CD4-positive, alpha-beta T cell treated with Interferon gamma for 1 hour (primary cell): ENCODE results near the gene MATK.
"Not testable (repeated sequence)": the region's sequence is repeated elsewhere in the genome, so short reads cannot be mapped to it uniquely, and the experiment has no call there.

Experiments
- DNase-seq: peaks from one replicate; pipeline ENCODE4 v3.0.0-alpha.2; 2020

The MATK gene

DNA sequence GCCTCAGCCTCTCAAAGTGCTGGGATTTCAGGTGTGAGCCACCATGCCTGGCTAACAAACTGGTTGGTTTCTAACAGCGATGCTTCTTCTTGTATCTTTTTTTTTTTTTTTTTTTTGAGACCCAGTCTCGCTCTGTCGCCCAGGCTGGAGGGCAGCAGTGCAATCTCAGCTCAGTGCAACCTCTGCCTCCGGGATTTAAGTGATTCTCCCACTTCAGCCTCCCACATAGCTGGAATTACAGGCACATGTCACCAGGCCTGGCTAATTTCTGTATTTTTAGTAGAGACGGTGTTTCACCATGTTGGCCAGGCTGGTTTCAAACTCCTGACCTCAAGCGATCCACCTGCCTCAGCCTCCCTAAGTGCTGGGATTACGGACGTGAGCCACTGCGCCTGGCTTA lies 30.0 kb upstream of the MATK start:
- DNase-seq = not testable (repeated sequence)

DNA sequence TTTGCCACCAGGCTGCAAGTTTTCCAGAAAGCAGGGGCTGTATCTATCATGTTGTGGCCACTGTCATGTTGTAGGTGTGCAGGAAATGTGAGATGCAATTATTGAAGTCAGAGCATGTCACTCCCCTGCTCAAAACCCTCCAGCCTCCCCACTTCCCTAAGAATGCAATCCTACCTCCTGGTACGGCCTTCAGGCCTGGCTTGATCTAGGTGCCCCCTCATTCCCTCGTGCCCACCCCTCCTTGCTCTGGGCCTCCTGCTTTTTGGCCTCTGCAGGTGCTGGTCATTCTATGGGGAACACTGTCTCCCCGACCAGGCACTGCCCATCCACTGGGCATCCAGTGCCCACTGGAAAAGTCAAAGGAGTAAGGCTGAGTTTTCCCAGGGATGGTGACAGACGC lies 28.5 kb upstream of the MATK start:
- no peak for DNase-seq

DNA sequence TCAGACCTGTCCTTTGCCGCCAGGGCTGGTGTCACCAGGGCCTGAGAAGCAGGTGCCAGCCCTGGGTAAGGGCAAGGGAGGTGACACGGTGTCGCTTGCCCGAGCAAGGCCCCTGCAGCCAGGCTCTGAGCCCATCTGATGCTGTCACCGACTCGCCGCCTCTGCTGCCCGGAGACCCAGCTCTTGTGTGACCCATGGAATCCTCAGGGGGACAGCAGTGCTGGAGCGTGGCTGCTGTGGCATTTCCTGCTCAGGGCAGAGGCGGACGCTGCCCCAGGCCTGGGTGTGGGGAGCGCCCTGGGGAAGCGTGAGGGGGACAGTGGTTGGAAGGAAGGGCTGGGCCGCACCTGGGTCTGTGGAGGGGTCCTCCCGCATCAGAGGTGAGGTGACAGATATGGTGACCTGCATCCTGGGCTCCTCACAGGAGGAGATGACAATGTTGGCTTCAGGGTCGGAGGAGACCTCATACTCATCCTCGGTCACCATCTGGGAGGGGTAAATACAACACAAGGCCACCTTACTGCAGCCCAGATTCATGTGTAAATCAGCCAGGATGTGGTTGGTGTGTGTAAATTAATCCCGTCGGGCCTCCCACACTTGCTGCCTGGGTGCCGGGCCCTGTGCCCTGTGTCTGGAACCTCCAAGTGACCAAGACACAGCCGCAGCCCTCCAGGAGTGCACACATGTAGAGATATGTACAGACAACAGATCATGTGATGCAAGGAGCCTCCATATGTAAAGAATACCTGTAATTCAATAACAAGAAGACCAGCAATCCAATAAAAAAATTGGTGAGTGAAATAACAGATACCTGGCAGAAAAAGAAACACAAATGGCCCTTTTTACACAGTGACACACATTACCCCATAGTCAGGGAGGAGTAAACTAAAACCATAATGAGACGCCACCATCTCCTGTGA lies 27.6 kb upstream of the MATK start:
- no peak for DNase-seq

DNA sequence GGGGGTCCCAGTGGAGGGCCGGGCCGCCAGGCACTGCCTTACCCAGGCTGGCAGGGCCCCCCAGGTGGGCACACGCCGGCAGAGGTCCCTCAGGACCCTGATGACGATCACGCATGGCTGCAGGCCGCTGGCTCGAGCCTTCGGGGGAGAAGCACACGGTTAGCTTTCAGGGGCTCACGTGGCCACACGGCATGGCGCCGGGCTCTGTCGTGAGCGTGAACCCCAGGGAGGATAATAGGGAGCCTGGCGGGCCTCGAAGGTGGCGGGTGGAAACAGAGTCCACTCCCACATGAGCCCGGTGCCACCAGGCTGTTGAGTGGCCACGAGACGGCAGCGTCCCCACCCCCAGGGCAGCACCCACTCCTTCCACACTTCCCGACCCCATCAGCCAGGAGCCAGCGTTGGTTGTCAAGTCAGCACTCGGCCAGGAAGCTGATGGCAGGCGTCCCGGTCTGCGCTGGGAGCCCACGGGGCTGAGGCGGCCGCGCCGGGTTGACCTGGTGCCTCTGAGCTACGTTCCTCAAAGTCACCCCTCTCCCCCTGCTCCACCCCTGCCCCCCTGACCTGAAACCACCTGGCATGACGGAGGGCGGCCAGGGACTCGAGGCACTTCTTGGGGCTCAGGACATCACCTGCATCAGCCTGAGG lies 24.7 kb upstream of the MATK start:
- DNase-seq = no peak

DNA sequence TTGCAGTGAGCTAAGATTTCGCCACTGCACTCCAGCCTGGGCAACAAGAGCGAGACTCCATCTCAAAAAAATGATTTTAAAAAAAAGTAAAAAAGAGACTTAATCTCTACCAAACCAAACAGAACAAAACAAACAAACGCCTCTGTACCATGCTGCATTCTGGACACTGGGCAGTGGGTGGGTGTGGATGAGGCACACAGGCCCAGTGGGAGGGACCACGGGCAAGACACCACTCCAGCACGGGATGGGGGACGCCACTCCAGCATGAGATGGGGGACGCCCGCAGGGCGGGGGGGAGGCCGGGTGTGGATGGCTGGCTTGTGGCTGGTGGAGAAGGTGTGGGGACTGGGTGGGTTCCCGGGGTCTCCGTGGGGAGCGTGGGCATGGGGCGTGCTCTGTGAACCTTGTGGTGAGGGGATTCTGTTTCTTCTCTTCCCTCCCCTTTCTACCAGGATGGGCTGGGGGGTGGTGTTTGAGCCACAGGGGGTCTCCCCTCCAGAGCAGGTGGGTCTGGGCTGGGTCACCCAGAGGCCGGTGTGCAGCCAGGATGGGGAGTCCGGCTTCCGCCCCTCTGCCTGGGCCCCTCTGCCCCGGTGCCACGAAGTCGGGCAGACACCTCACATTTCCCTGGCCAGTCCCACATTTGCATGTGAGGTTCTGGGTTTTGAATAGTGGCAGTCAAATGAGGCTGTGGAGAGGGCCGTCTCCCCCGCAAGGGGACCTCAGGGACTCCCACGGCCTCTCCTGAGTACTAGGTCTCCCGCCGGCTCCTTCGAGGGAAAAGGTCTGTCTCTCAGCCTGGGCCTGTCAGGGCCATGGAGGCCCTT lies 23.9 kb upstream of the MATK start:
- peak; percentile 37 for DNase-seq

DNA sequence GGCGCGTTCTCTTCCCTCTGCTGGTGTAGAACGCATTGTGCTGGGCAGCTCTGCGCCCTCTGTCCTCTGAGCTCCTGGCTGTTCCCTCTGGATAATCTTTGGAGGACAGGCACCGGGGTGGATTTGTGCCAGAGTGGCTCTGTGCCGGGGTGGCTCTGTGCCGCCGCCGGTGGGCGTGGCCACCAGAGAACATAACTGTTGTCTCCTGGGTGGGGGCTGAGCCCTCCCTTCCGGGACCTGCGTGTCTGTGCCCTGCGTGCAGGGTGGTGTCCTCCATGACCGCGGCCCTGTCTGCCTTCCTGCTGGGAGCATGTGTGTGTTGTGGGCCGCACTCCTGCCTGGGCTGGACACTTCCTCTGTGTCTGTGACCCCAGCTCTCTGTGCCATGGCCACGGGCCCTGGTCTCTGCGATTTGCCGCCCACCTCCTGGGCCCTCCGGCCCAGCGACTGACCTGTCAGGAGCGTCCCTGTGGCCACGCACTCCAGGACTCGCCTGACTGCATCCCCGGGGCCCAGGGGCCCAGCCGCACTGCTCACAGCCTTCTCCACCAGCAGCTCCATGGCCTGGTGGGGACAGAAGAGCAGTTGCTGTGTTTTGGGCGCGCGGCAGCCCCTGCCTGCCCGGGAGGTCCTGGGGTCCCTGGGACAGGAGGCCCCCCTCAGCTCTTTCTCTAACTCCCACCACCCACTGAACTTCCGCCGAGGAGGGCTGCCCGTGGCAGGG lies 22.4 kb upstream of the MATK start:
- DNase-seq = no peak

DNA sequence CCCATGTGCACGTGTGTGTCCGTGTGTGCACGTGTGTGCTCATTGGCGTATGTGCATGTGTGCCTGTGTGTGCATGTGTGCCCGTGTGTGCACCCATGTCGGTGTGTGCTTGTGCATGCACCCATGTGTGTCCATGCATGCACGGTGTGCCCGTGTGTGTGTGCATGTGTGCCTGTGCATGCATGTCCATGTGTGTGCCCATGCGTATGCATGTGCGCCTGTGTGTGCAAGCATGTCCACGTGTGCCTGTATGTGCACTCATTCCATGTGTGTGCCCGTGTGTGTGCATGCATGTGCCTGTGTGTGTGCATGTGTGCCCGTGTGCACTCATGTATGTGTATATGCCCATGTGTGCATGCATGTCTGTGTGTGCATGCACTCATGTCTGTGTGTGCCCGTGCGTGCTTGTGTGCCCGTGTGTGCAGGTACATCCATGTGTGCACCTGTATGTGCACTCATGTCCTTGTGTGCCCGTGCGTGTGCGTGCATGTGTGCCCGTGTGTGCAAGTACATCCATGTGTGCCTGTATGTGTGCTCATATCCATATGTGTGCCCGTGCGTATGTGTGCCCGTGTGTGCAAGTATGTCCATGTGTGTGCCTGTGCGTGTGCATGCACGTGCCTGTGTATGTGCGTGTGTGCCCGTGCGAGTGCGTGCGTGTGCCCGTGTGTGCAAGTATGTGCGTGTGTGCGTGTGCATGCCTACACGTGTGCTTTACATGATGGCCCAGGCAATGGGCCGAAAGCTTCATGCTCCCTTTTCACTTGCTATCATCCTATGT lies 21.6 kb upstream of the MATK start:
- DNase-seq = no peak

DNA sequence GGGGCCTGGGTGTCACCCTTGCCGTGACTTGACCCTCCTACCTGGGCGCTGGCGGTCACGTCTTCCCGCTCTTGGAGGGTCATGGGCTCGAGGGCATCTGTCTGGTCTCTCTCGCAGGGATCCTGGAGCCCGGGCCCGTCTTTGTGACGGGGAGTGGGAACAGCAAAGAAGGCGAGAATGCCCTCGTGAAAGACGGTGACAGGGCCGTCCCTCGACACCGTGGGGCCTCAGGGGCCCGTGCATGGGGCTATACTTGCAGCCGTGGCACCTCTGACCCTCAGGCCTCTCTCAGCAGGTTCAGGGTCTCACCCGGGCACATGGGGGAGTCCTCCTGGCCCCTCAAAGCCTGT lies 20.9 kb upstream of the MATK start:
- no peak for DNase-seq

DNA sequence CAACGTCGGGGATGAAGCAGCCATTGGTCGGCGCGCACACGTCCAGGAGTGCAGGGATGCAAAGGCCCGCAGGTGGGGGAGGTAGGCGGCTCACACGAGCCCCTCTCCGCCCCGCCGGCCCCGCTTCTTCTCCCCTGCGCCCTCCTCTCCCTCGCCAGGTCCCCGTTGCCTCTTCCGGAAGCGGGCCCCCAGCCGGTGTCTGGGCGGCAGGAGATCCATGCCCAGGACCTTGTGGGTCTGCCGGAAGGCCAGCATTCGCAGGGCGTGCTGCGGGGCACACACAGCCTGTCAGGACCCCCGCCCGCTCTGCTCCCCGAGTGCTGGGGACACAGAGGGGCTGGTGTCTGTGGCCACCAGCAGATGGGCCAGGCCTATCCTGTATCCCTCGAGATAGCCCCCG lies 19.7 kb upstream of the MATK start:
- no peak for DNase-seq

DNA sequence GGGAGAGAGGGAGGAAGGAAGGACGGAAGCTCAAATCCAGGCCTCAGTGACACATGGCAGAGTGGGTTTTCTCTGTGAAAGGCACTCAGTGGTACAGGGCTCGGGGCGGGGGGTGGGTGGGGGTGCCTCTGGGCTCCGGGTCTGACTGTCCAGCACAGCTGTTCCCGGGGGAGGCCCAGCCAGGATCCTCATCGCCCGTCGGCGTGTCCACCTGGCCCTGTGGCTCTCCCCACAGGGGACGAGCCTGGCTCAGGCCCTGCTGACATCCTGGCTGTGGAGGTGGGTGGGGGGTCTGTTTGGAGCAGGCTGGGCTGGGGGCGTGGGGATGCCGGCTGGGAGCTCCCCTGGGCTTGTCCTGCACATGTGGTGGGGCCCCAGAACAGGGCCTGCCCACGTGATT lies 18.2 kb upstream of the MATK start:
- no peak for DNase-seq

DNA sequence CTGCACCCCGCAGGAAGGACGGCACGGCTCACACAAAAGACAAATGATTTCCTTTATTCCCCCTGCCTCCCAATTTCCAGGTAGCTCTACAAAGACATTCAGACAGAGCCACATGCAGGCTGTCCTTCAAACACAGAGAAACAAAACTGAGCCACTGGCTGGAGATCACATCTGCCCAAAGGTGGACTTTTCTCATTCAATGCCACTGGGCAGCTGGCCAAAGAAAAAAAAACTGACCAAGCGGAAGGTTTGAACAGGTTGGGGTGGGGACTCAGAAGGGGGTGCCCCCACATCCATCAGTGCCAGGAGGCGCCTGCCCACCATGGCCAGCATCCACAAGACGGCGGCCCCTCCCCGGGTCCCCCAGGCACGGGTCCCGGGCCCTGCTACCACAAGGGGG lies 17.8 kb upstream of the MATK start:
- DNase-seq = no peak

DNA sequence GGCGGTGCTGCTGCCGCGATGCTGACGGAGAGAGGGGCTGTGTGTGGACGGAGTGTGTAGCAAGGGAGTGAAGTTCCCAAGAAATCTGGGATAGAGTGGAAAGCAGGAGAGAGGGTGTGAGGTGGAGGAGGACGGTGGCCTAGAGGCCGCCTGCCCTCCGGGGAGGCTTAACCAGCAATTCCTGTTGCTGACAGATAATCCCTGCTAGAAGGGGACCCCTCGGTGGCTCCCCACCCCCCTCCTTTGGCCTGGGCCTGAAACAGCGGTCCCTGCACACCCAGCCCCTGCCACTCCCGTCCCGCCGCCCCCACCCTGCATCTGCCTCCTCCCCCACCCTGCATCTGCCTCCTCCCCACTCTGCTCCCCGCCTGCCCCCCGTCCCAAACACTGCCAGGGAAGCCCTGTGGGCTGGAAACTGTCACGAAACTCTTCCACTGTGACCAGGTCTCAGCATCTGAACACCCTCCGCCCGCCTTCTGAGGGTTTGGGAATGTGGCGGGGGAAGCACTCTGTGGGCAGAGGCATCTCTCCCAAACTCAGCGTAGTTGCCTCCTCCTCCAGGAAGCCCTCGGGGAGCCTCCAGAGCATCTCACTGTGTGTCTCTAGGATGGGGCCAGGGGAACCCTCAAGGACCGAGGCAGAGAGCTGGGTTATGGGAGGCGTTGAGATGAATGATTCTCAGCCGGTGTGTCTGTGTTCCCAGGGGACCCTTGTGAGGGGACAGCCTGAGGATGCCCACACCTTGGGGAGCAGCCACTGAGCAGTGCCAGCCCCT lies 17.1 kb upstream of the MATK start:
- no peak for DNase-seq

DNA sequence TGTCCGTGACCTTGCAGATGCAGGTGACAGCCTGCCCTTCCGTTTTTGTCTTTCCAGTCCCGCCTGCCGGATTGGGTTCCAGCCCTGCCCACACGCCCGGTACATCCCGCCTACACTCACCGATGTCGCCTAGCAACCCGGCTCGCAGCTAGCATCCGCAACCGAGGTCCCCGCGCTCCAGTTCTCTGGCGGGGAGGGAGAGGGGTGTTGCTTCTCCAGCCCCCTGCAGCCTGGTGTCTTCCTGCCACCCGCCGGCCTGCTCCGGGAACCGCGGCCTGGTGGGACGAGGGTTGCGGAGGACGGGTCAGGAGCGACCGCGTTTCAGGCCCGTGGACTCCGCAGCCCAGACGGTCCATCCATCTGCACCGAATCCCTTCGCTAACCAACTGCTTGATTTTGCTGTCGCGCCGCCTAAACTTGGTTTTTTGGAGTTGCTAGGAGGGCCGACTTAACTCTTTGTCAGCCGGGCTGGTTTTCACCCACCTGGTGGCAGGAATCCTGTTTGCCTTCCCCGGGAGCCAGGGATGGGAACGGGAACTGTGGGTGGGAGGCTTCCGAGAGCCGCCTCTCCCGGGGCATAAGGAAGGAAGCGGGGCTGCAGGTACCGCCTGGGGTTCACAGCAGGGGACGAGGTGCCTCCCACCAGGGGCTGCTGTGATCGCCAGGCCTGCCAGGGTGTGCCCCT lies 15.4 kb upstream of the MATK start:
- DNase-seq = peak; percentile 66

DNA sequence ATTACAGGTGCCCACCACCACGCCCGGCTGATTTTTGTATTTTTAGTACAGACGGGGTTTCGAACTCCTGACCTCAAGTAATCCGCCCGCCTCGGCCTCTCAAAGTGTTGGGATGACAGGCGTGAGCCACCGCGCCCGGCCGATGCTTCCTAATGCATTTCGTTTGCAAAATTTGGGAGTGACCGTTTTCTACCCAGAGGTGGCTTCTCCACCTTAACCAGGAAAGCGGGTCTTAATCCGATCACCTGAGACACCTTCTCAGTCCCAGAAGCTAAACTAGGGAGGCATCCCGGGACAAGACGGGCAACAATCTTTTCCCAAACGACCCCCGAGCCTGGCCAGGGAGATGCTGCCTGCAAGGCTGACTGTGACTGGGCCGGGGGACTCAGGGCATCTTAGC lies 14.8 kb upstream of the MATK start:
- no peak for DNase-seq

DNA sequence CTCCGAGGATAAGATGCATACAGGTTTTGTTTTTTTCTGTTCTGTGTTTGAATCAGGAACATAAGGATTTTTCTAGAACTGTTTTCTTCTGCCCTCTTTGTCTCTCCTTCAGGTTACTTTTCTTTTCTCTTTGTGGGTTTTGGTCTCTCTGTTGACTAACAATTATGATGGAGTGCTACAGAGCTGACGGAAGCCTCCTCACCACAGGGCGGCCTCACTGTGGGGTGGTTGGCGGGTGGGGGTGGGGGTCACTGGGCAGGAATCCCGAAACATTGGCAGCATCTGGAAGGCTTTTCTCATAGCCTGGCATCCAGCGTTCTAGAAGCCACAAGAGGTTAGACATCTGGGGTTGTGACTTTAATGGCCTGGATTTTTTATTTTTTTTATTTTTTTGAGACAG lies 12.0 kb upstream of the MATK start:
- no peak for DNase-seq

DNA sequence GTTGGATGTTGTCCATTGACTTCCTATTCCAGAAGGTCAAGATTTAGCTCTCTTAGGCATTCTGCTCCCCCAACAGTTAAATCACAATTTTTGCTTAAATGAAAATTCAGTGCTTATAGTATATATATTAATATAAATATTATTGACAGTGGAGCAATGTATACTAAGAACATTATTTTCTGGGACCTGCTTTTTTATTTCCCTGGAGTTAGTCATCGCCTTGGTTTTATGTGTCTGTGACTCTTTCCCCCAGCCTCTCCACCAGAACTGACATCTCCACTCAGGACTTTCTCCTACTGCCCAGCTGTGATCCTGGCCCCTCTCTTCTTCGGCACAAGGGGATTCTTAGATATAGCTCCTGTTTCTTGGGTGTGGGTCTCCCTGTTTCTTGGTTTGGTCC lies 10.2 kb upstream of the MATK start:
- DNase-seq = no peak

DNA sequence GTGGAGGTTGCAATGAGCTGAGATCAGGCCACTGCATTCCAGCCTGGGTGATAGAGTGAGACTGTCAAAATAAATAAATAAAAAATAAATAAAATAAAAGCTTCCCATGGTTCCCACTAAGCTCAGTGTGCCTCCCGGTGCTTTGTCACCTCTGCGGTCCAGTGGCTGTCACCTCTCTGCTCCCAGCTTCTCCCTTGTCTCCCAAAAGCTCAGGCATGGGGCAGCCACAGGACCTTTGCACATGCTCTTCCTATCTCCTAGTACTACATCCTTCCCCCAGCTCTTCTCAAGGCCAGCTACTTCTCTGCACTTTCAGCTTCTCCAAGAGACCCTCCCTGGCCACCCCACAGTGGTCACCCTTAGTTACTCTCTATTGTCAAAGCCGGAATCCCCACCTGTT lies 7.6 kb upstream of the MATK start:
- no peak for DNase-seq

DNA sequence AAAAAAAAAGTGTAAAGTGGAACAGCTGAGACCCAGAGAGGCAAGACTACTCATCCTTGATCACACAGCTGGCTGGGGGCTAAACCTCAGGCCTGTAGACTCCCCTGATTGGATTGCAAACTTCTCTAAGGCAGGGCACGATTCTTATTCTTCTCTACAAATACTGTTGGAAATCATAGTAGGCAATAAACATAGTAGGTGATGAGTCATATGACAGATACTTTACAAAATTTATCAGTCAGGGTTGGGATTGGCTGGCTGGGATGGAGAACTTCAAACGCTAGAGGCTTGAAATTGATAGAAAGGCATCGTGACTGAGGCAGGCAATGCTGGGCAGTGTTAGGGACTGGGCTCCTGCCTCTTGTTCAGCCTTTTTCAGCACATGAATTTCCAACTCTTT lies 5.9 kb upstream of the MATK start:
- DNase-seq = no peak

DNA sequence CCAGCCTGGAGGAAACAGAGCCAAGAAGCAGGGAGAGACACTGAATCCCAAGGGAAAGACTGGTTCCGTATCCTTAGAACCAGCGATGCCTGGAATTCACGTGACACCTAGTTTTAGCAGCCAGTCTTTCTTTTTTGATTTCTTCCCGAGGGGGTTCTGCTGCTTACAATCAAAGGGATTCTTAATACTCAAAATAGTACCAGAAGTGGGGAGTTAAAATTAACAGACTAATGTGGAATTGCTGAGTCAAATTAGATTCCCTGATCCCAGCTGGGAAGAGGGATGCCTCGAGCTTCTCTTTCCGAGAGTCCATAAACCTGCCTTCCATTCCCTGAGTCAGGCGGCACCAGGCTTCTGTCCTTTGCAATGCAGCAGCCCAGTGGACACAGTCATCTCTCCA lies 4.8 kb upstream of the MATK start:
- DNase-seq = no peak

DNA sequence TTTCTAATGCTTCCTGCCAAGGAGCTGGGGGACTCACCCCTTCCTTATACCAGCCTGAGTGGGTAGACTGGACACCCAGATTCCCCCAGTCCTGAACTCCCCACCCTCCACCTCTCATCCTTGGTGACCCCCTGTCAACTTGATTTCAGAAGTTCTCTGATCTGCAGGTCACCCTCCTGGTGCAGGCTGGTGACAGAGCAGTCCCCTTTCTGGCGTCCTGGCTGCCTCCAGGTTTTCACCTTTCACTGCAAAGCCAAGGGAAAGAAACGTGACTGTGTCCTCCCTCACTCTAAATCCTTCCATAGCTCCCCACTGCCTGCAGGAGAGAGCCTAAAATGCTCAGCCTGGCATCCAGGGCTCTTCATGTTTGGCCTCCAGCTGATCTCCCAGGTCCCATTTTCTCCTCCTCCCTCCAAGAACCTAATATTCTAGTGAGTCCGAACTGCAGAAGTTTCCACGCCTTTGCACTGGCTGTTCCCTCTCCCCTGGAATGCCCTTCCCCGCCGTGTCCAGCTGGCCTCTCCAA lies 4.1 kb upstream of the MATK start:
- DNase-seq = no peak
